ENCODE data around the gene MT1E.
"Not testable (repeated sequence)": the region's sequence is repeated elsewhere in the genome, so short reads cannot be mapped to it uniquely, and the experiment has no call there.

MT1E gene

GRCh38 chr16:56625140-56625942 lies at the start of gene MT1E:
TSS of gene MT1E (plus strand) at chr16:56625781. CDS start at chr16:56625852, 71 bp downstream.
- DNase-seq, result peak in 36 of 56 donors; percentile 28 to 74 (median 53)

GRCh38 chr16:56576585-56577299 lies 48.8 kb upstream of the MT1E start:
- peak in 18 of 56 donors; percentile 5 to 59 (median 24) for DNase-seq

- DNase-seq, result no peak
These were observed 48.3 kb upstream of the MT1E start for GRCh38 chr16:56577300-56577625.

- DNase-seq, result no peak
These were observed 45.1 kb upstream of the MT1E start for GRCh38 chr16:56580391-56581048.

GRCh38 chr16:56582911-56583310 lies 42.7 kb upstream of the MT1E start:
- not testable (repeated sequence) for DNase-seq

- DNase-seq, result no peak
These were observed 42.0 kb upstream of the MT1E start for GRCh38 chr16:56583351-56584168.

GRCh38 chr16:56584276-56584675 lies 41.3 kb upstream of the MT1E start:
- DNase-seq, result no peak

- peak in 1 of 56 donors; percentile 88 for DNase-seq
These were observed 36.8 kb upstream of the MT1E start for GRCh38 chr16:56588781-56589140.

GRCh38 chr16:56589141-56590039 lies 36.2 kb upstream of the MT1E start, which contains the start of gene MT3:
TSS of gene MT3 (plus strand) at chr16:56589528. CDS start at chr16:56589591, 63 bp downstream.
- DNase-seq, result peak in 51 of 56 donors; percentile 43 to 89 (median 72)

GRCh38 chr16:56591377-56592060 lies 34.1 kb upstream of the MT1E start:
- peak in 2 of 56 donors; percentile 9 to 28 for DNase-seq

GRCh38 chr16:56593573-56594291 lies 31.8 kb upstream of the MT1E start:
- no peak for DNase-seq

- no peak for DNase-seq
These were observed 31.3 kb upstream of the MT1E start for GRCh38 chr16:56594292-56594619.

GRCh38 chr16:56600398-56600999 lies 25.1 kb upstream of the MT1E start:
- peak in 26 of 56 donors; percentile 14 to 70 (median 44) for DNase-seq

- peak in 4 of 56 donors; percentile 18 to 46 (median 27) for DNase-seq
These were observed 24.3 kb upstream of the MT1E start for GRCh38 chr16:56601325-56601724.

GRCh38 chr16:56603589-56603988 lies 22.0 kb upstream of the MT1E start:
- peak in 23 of 56 donors; percentile 11 to 63 (median 42) for DNase-seq

- no peak for DNase-seq
These were observed 20.6 kb upstream of the MT1E start for GRCh38 chr16:56604966-56605365.

- DNase-seq, result no peak
These were observed 20.1 kb upstream of the MT1E start for GRCh38 chr16:56605475-56605874.

- peak in 3 of 56 donors; percentile 16 to 63 (median 32) for DNase-seq
These were observed 19.5 kb upstream of the MT1E start for GRCh38 chr16:56606071-56606475.
